GM12873 (cell line): ENCODE data around the gene IFITM2.

ENCODE experiments used
- TF ChIP-seq, protein P1 (sequence below): IDR thresholded peaks from 2 replicates; pipeline ENCODE4 v1.5.1; 2012; ENCODE audit warnings: low read depth, mild to moderate bottlenecking, moderate library complexity, low read length, control low read depth; ENCODE audit not compliant: insufficient read depth; ENCODE audit errors: missing control alignments

Gene IFITM2

GRCh38 chr11:289398-289711, 18.3 kb upstream of the IFITM2 start:
- TF ChIP-seq, protein P1, sequence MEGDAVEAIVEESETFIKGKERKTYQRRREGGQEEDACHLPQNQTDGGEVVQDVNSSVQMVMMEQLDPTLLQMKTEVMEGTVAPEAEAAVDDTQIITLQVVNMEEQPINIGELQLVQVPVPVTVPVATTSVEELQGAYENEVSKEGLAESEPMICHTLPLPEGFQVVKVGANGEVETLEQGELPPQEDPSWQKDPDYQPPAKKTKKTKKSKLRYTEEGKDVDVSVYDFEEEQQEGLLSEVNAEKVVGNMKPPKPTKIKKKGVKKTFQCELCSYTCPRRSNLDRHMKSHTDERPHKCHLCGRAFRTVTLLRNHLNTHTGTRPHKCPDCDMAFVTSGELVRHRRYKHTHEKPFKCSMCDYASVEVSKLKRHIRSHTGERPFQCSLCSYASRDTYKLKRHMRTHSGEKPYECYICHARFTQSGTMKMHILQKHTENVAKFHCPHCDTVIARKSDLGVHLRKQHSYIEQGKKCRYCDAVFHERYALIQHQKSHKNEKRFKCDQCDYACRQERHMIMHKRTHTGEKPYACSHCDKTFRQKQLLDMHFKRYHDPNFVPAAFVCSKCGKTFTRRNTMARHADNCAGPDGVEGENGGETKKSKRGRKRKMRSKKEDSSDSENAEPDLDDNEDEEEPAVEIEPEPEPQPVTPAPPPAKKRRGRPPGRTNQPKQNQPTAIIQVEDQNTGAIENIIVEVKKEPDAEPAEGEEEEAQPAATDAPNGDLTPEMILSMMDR = no peak

- TF ChIP-seq, protein P1 = no peak
Measured at GRCh38 chr11:289712-290620, 17.6 kb upstream of the IFITM2 start.

GRCh38 chr11:290621-291231, 16.9 kb upstream of the IFITM2 start:
- TF ChIP-seq, protein P1 = no peak

GRCh38 chr11:291281-292210, 16.1 kb upstream of the IFITM2 start:
- TF ChIP-seq, protein P1 = no peak

GRCh38 chr11:292211-293121, 15.2 kb upstream of the IFITM2 start:
- TF ChIP-seq, protein P1 = no peak

DNA sequence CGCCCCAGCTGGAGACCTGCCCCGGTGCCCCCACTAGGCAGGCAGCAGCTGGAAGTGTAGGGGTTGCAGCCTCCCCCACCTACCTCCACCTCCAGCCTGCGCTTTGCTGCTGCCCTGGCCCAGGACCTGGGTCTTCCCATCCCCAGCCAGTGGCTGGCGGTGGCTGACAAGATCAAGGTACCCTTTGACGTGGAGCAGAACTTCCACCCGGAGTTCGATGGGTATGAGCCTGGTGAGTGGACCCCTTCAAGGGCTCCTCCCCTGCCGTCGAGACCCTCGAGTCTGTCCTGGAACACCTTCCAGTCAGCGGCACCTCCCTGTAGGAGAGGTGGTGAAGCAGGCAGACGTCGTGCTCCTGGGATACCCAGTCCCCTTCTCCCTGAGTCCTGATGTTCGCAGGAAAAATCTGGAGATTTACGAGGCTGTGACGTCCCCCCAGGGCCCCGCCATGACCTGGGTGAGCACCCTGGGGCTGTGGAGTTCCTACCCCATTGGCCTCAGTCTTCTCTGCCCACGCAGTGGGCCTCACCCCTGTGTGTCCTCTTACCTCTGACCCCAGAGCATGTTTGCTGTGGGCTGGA, 14.3 kb upstream of the IFITM2 start:
- TF ChIP-seq, protein P1 = no peak
